H1 (cell line): ENCODE data around the gene C5orf24. TPM values are rescaled to one million over a fixed set of nuclear protein-coding genes. Genes with fewer than 3 reads are reported as not detected.

Experiments
- CTCF ChIA-PET: fragments of 300-600 bp; sonication (Branson Sonifier 250); formaldehyde crosslinking; loops from one replicate; lab custom pipeline; 2021; ENCODE audit not compliant: partially characterized antibody; lab: Charles Lee
- POLR2A ChIA-PET: fragments of 300-600 bp; sonication (Branson Sonifier 250); formaldehyde crosslinking; loops from one replicate; lab custom pipeline; 2021; ENCODE audit warnings: inconsistent platforms; ENCODE audit not compliant: partially characterized antibody; lab: Charles Lee
- DNase-seq, 2 experiments: peaks; one replicate each; pipeline versions ENCODE4 v3.0.0 to v3.0.0-alpha.2; 2010 to 2022; ENCODE audit warnings: low spot score in 2 of 2, low read depth in 1 of 2, mixed read lengths in 1 of 2
- FAIRE-seq: peaks from 2 replicates; lab custom pipeline; 2011; peaks lifted over from hg19 to GRCh38; lab: Jason Lieb, UNC
- H2AFZ ChIP-seq: 2 replicates; pipeline ENCODE4 v1.8.1; 2012; ENCODE audit warnings: low read length, inconsistent platforms
- H2AK5ac ChIP-seq: 2 replicates; pipeline ENCODE4 v1.6.1; 2013; ENCODE audit warnings: low read depth, low read length
- H2BK120ac ChIP-seq: replicated peaks from 2 replicates; pipeline ENCODE3; 2013; ENCODE audit warnings: low read depth, low read length, inconsistent platforms
- H2BK12ac ChIP-seq: 2 replicates; pipeline ENCODE4 v1.6.1; 2013; ENCODE audit warnings: low read depth, low read length
- H2BK15ac ChIP-seq: 2 replicates; pipeline ENCODE4 v1.6.1; 2013; ENCODE audit warnings: low read length
- H2BK20ac ChIP-seq: 2 replicates; pipeline ENCODE4 v1.6.1; 2013; ENCODE audit warnings: low read length
- H2BK5ac ChIP-seq: 2 replicates; pipeline ENCODE4 v1.6.1; 2013; ENCODE audit warnings: low read depth, low read length
- H3K14ac ChIP-seq: 2 replicates; pipeline ENCODE4 v1.6.1; 2013; ENCODE audit warnings: inconsistent platforms; ENCODE audit not compliant: insufficient read length
- H3K18ac ChIP-seq: 2 replicates; pipeline ENCODE4 v1.6.1; 2013; ENCODE audit warnings: low read length; ENCODE audit errors: extremely low read depth
- H3K23ac ChIP-seq: 2 replicates; pipeline ENCODE4 v1.6.1; 2013; ENCODE audit warnings: inconsistent platforms; ENCODE audit not compliant: insufficient read length
- H3K23me2 ChIP-seq: 2 replicates; pipeline ENCODE4 v1.6.1; 2013; ENCODE audit warnings: low read depth, low read length
- H3K27ac ChIP-seq: 2 replicates; pipeline ENCODE4 v1.6.1; 2011; ENCODE audit warnings: low read depth, low read length, inconsistent platforms
- H3K27me3 ChIP-seq, 4 experiments: replicated peaks in 1 of 4; 1 replicate in 1 of 4; 2 replicates in 3 of 4; pipeline versions ENCODE4 v1.6.1 to v1.8.1; 2011 to 2013; ENCODE audit warnings: low read length in 3 of 4, mild to moderate bottlenecking in 3 of 4, inconsistent platforms in 2 of 4, mixed read lengths in 2 of 4, moderate library complexity in 1 of 4; ENCODE audit not compliant: control insufficient read depth in 3 of 4, insufficient read depth in 3 of 4; ENCODE audit errors: extremely low read depth in 1 of 4
- H3K36me3 ChIP-seq, 4 experiments: 2 replicates each; pipeline versions ENCODE4 v1.6.1 to v1.8.1; 2011 to 2013; ENCODE audit warnings: mild to moderate bottlenecking in 4 of 4, low read length in 3 of 4, moderate library complexity in 2 of 4, control low read depth in 1 of 4, inconsistent platforms in 1 of 4; ENCODE audit not compliant: insufficient read depth in 4 of 4, control insufficient read depth in 2 of 4
- H3K4ac ChIP-seq: replicated peaks from 2 replicates; pipeline ENCODE3; 2013; ENCODE audit warnings: low read length, low read depth, mixed read lengths, inconsistent platforms; ENCODE audit not compliant: insufficient read length
- H3K4me1 ChIP-seq, 4 experiments: replicated peaks in 1 of 4; 1 replicate in 1 of 4; 2 replicates in 3 of 4; pipeline versions ENCODE4 v1.6.1 to v1.8.1; 2011 to 2013; ENCODE audit warnings: low read length in 3 of 4, inconsistent platforms in 2 of 4, mixed read lengths in 1 of 4; ENCODE audit not compliant: insufficient read depth in 4 of 4, control insufficient read depth in 3 of 4
- H3K4me2 ChIP-seq, 2 experiments: 2 replicates each; pipeline versions ENCODE4 v1.6.1 to v1.8.1; 2011 to 2013; ENCODE audit warnings: low read depth in 2 of 2, low read length in 2 of 2, control low read depth in 1 of 2, inconsistent platforms in 1 of 2, mild to moderate bottlenecking in 1 of 2; ENCODE audit not compliant: insufficient read depth in 1 of 2
- H3K4me3 ChIP-seq, 4 experiments: fragments of 200-600, 300-600 bp in 1 of 4; sonication (generic), shearing (Covaris generic), sonication (Bioruptor Twin) in 1 of 4; 2 replicates each; pipeline versions ENCODE4 v1.5.1 to v1.8.1; 2011 to 2016; ENCODE audit warnings: low read length in 4 of 4, low read depth in 3 of 4, control low read depth in 2 of 4, inconsistent platforms in 2 of 4, mild to moderate bottlenecking in 2 of 4, mixed read lengths in 1 of 4, moderate library complexity in 1 of 4; ENCODE audit not compliant: insufficient read depth in 2 of 4; ENCODE audit errors: extremely low read depth in 1 of 4
- H3K56ac ChIP-seq: replicated peaks from 2 replicates; pipeline ENCODE3; 2013; ENCODE audit warnings: low read depth, mild to moderate bottlenecking, mixed read lengths, low read length, inconsistent platforms; ENCODE audit not compliant: insufficient read length
- H3K79me1 ChIP-seq: 2 replicates; pipeline ENCODE4 v1.6.1; 2013; ENCODE audit warnings: low read depth, low read length, control low read depth
- H3K79me2 ChIP-seq, 2 experiments: 2 replicates each; pipeline versions ENCODE4 v1.6.1 to v1.8.1; 2012 to 2013; ENCODE audit warnings: low read length in 2 of 2, mild to moderate bottlenecking in 2 of 2, inconsistent platforms in 1 of 2; ENCODE audit not compliant: insufficient read depth in 2 of 2, control insufficient read depth in 1 of 2
- H3K9ac ChIP-seq, 4 experiments: replicated peaks in 1 of 4; 1 replicate in 1 of 4; 2 replicates in 3 of 4; pipeline versions ENCODE4 v1.6.1 to v1.8.1; 2011 to 2013; ENCODE audit warnings: low read depth in 3 of 4, low read length in 3 of 4, control low read depth in 2 of 4, mild to moderate bottlenecking in 2 of 4, moderate library complexity in 2 of 4, inconsistent platforms in 1 of 4; ENCODE audit errors: extremely low read depth in 1 of 4
- H3K9me3 ChIP-seq, 2 experiments: 2 replicates each; pipeline versions ENCODE4 v1.6.1 to v1.8.1; 2012 to 2013; ENCODE audit warnings: mild to moderate bottlenecking in 2 of 2, moderate library complexity in 2 of 2, control low read depth in 1 of 2, inconsistent platforms in 1 of 2, low read depth in 1 of 2, low read length in 1 of 2, mixed read lengths in 1 of 2; ENCODE audit not compliant: insufficient read depth in 2 of 2
- H4K20me1 ChIP-seq, 2 experiments: replicated peaks in 1 of 2; 2 replicates each; pipeline versions ENCODE3 to v1.8.1; 2011 to 2013; ENCODE audit warnings: inconsistent platforms in 2 of 2, low read length in 2 of 2, mild to moderate bottlenecking in 1 of 2; ENCODE audit not compliant: insufficient read depth in 2 of 2, control insufficient read depth in 1 of 2
- H4K5ac ChIP-seq: 2 replicates; pipeline ENCODE4 v1.6.1; 2013; ENCODE audit warnings: low read length, low read depth, mixed read lengths, inconsistent platforms; ENCODE audit not compliant: insufficient read length
- H4K8ac ChIP-seq: 2 replicates; pipeline ENCODE4 v1.8.0; 2013; ENCODE audit warnings: mild to moderate bottlenecking, moderate library complexity, low read length, inconsistent platforms; ENCODE audit not compliant: insufficient read depth; ENCODE audit errors: extremely low read depth
- H4K91ac ChIP-seq: replicated peaks from 2 replicates; pipeline ENCODE3; 2013; ENCODE audit warnings: low read length, mixed read lengths, inconsistent platforms; ENCODE audit not compliant: insufficient read length
- CBX5 ChIP-seq: fragments of 300-800, 300-1000 bp; sonication (generic); IDR thresholded peaks from 2 replicates; pipeline ENCODE4 v1.7.1; 2016; ENCODE audit warnings: antibody characterized with exemption, low read length, low read depth
- CEBPB ChIP-seq: IDR thresholded peaks from 2 replicates; pipeline ENCODE4 v1.6.1; 2012; ENCODE audit warnings: low read depth, low read length
- EGR1 ChIP-seq: IDR thresholded peaks from 2 replicates; pipeline ENCODE4 v1.6.1; 2011; ENCODE audit warnings: low read depth, low read length, borderline replicate concordance
- GTF2F1 ChIP-seq: IDR thresholded peaks from 2 replicates; pipeline ENCODE4 v1.6.1; 2012; ENCODE audit warnings: low read depth, low read length, improper control_type of control experiment, borderline replicate concordance
- HDAC2 ChIP-seq, 2 experiments: fragments of 300-600 bp in 1 of 2; sonication (generic) in 1 of 2; IDR thresholded peaks; 2 replicates each; pipeline ENCODE4 v1.6.1; 2011 to 2012; ENCODE audit warnings: low read depth in 2 of 2, low read length in 2 of 2, mild to moderate bottlenecking in 2 of 2, moderate library complexity in 2 of 2, borderline replicate concordance in 1 of 2, inconsistent platforms in 1 of 2
- KDM1A ChIP-seq: fragments of 200-600, 300-600 bp; sonication (generic); IDR thresholded peaks from 2 replicates; pipeline ENCODE4 v1.7.1; 2016; ENCODE audit warnings: mild to moderate bottlenecking, low read length, borderline replicate concordance
- KDM5A ChIP-seq: fragments of 200-600 bp; IDR thresholded peaks from 2 replicates; pipeline ENCODE4 v1.7.1; 2012; ENCODE audit warnings: mild to moderate bottlenecking, low read length, inconsistent platforms, mixed read lengths
- RAD21 ChIP-seq, 2 experiments: IDR thresholded peaks in 1 of 2; conservative IDR thresholded peaks in 1 of 2; 2 replicates each; pipeline ENCODE4 v1.6.1; 2011; ENCODE audit warnings: low read depth in 2 of 2, low read length in 2 of 2, improper control_type of control experiment in 1 of 2, inconsistent platforms in 1 of 2, mild to moderate bottlenecking in 1 of 2, moderate library complexity in 1 of 2
- RFX5 ChIP-seq: IDR thresholded peaks from 2 replicates; pipeline ENCODE4 v1.6.1; 2011; ENCODE audit warnings: low read depth, low read length, improper control_type of control experiment, borderline replicate concordance
- RNF2 ChIP-seq: fragments of 200-900, 300-1000 bp; sonication (generic); IDR thresholded peaks from 2 replicates; pipeline ENCODE4 v1.7.1; 2016; ENCODE audit warnings: borderline replicate concordance, low read depth, mild to moderate bottlenecking, antibody characterized with exemption, low read length; ENCODE audit not compliant: poor library complexity, severe bottlenecking; ENCODE audit errors: missing control alignments
- SP2 ChIP-seq: IDR thresholded peaks from 2 replicates; pipeline ENCODE4 v1.6.1; 2012; ENCODE audit warnings: mild to moderate bottlenecking, low read length, inconsistent platforms
- TAF7 ChIP-seq: optimal IDR thresholded peaks from 2 replicates; pipeline ENCODE3; 2011; ENCODE audit warnings: low read depth, mild to moderate bottlenecking, inconsistent platforms, low read length, moderate library complexity, borderline replicate concordance
- YY1 ChIP-seq: IDR thresholded peaks from 2 replicates; pipeline ENCODE4 v1.6.1; 2011; ENCODE audit warnings: low read depth, mild to moderate bottlenecking, low read length
- WGBS, 2 experiments: shearing (Covaris generic) in 1 of 2; methylation state at CpG; one replicate each; pipeline versions ENCODE4 v1.1.6 to v1.1.7; 2013 to 2015; ENCODE audit warnings: low lambda C conversion rate in 2 of 2, mixed read lengths in 2 of 2, inconsistent platforms in 1 of 2, low coverage in 1 of 2, missing lambda C conversion rate in 1 of 2; ENCODE audit not compliant: insufficient replicate concordance in 2 of 2, insufficient coverage in 1 of 2, insufficient read length in 1 of 2; ENCODE audit errors: extremely low coverage in 1 of 2, missing lambda C conversion rate in 1 of 2; 5-methylcytosine and 5-hydroxymethylcytosine counted together
- polyA plus RNA-seq, 7 experiments: library from polyadenylated mRNA; depleted of rRNA in 3 of 7; stranded (reverse) in 5 of 7; unstranded in 2 of 7; fragments of >200 nt in 5 of 7; fragments of 200-250 nt in 2 of 7; gene quantifications; 1 replicate in 5 of 7; 2 replicates in 1 of 7; 4 replicates in 1 of 7; pipeline versions ENCODE4 v1.2.1 to v1.2.3, GENCODE V29; 2011 to 2013; ENCODE audit warnings: missing spikeins in 2 of 7, mixed read lengths in 2 of 7
- total RNA-seq: library from RNA; stranded (reverse); fragmentation: NEBNext Ultra II Directional; extraction: Animal tissue kit (Norgen Biotek cat#: 25700); gene quantifications from 2 replicates; pipeline ENCODE4 v1.2.1, GENCODE V29; 2021

Gene C5orf24
- total and polyA plus RNA-seq, 2 of the 8 experiments (the other 6 are each of a cell fraction or from before 2014, with no cell fraction given), result 11.1 to 20.2 TPM

- Histone ChIP-seq H3K18ac (no peak overlapping the region), H3K79me1 (no peaks in the 10 kb centered on the region; the same call in 1 of the 2 replicates), H3K9me3 (no peaks in the 10 kb centered on the region), H3K4ac (no peak overlapping the region), H2AK5ac (no peak overlapping the region), H2BK12ac (no peak overlapping the region), H4K91ac (no peak overlapping the region), H2AFZ (no peak overlapping the region), H2BK15ac (no peak overlapping the region), H2BK20ac (no peak overlapping the region), H3K36me3 (peaks cover 0 to 5% (median 2%) of the 10 kb centered on the region in 4 experiments; a peak in 5 of 8 replicates), H2BK5ac (no peak overlapping the region), H3K4me1 (peaks cover 0 to 4% (median 0%) of the 10 kb centered on the region in 4 experiments; a peak in 3 of 7 replicates), H3K23me2 (peaks cover 3% of the 10 kb centered on the region; the same call in 1 of the 2 replicates), H2BK120ac (no peak overlapping the region), H3K79me2 (no peaks in the 10 kb centered on the region), H3K23ac (no peak overlapping the region), H4K20me1 (no peaks in the 10 kb centered on the region), H3K27ac (no peak overlapping the region), H3K9ac (no peak overlapping the region), H4K8ac (no peak overlapping the region), H4K5ac (no peak overlapping the region), H3K14ac (no peak overlapping the region), H3K4me2 (0 out of 4 replicates have a peak overlapping the region, but pooled peaks of 1 of the 2 experiments have one; percentile 59), H3K56ac (no peak overlapping the region), H3K4me3 (no peak overlapping the region), H3K27me3 (no peaks in the 10 kb centered on the region)
- ChIA-PET POLR2A (interaction anchor here (1.8 to 5.8 kb wide), 2 partner anchors 11 to 32 kb away, joined by 3 to 54 read pairs; partner anchors contain the start of gene TXNDC15), CTCF (interaction anchor here (0.9 to 4.8 kb wide), 8 partner anchors 12 to 118 kb away, joined by 3 to 49 read pairs (median 4); partner anchors contain the start of gene C5orf24)
- FAIRE-seq (no peak), DNase-seq (no peak)
- 89% methylated on average over 1 of the region's 1 CpG; no CpG with 5 or more reads in 1 of the 2 experiments for WGBS, 2 experiments
- TF ChIP-seq RAD21 (IDR thresholded peaks at IDR 0.05 in 1 of 2, conservative IDR thresholded peaks at IDR 0.05 in 1 of 2; ENCODE audit: low read depth in 2 of 2, low read length in 2 of 2) (no peak), CEBPB (no peak), HDAC2 (IDR thresholded peaks at IDR 0.05; ENCODE audit: borderline replicate concordance in 1 of 2, low read depth in 2 of 2, low read length in 2 of 2) (no peak), KDM1A (no peak), CBX5 (no peak), RNF2 (no peak), GTF2F1 (no peak), EGR1 (no peak), YY1 (no peak), RFX5 (no peak), SP2 (no peak), KDM5A (no peak), TAF7 (no peak)
Observed at GRCh38 chr5:134906811-134907210, 61.0 kb downstream of the C5orf24 start.
